ENCODE results near the gene KIFC3. TPM values are rescaled to one million over a fixed set of nuclear protein-coding genes. Genes with fewer than 3 reads are reported as not detected.
"Not testable (repeated sequence)": the region's sequence is repeated elsewhere in the genome, so short reads cannot be mapped to it uniquely, and the experiment has no call there.

The KIFC3 gene
- 27.9 TPM for total RNA-seq

- peak; percentile 88 for DNase-seq
Observed at GRCh38 chr16:57802341-57803133, at the start of gene KIFC3. Gene KIFC3, minus strand, starts transcription at chr16:57802491. Its CDS starts 4,248 bp downstream, at chr16:57798243.

- DNase-seq, result no peak
Observed at GRCh38 chr16:57848181-57848580, 45.9 kb upstream of the KIFC3 start.

GRCh38 chr16:57846931-57847330 lies 44.6 kb upstream of the KIFC3 start:
- DNase-seq, result not testable (repeated sequence)

- DNase-seq, result no peak
Observed at GRCh38 chr16:57846078-57846697, 43.9 kb upstream of the KIFC3 start.

GRCh38 chr16:57845115-57845514 lies 42.8 kb upstream of the KIFC3 start:
- no peak for DNase-seq

GRCh38 chr16:57844416-57845030 lies 42.2 kb upstream of the KIFC3 start:
- no peak for DNase-seq

- no peak for DNase-seq
Observed at GRCh38 chr16:57843400-57843799, 41.1 kb upstream of the KIFC3 start.

GRCh38 chr16:57842601-57843000 lies 40.3 kb upstream of the KIFC3 start:
- no peak for DNase-seq

- no peak for DNase-seq
Observed at GRCh38 chr16:57840833-57841232, 38.5 kb upstream of the KIFC3 start.

- DNase-seq, result no peak
Observed at GRCh38 chr16:57838161-57838560, 35.9 kb upstream of the KIFC3 start.

GRCh38 chr16:57837305-57838125 lies 35.2 kb upstream of the KIFC3 start:
- no peak for DNase-seq

GRCh38 chr16:57835439-57835838 lies 33.1 kb upstream of the KIFC3 start:
- DNase-seq, result not testable (repeated sequence)

GRCh38 chr16:57834936-57835335 lies 32.6 kb upstream of the KIFC3 start:
- DNase-seq, result no peak

GRCh38 chr16:57830890-57831484 lies 28.7 kb upstream of the KIFC3 start:
- no peak for DNase-seq

GRCh38 chr16:57829969-57830360 lies 27.7 kb upstream of the KIFC3 start:
- no peak for DNase-seq

- DNase-seq, result no peak
Observed at GRCh38 chr16:57828272-57829161, 26.2 kb upstream of the KIFC3 start.

GRCh38 chr16:57826706-57827625 lies 24.7 kb upstream of the KIFC3 start:
- peak; percentile 71 for DNase-seq

GRCh38 chr16:57826052-57826451 lies 23.8 kb upstream of the KIFC3 start:
- no peak for DNase-seq

- DNase-seq, result no peak
Observed at GRCh38 chr16:57825298-57826044, 23.2 kb upstream of the KIFC3 start.

All from tongue (tissue), 2 donors.